ENCODE measurements around the gene ROR2.
"Not testable (repeated sequence)": the region's sequence is repeated elsewhere in the genome, so short reads cannot be mapped to it uniquely, and the experiment has no call there.

ROR2 gene

DNA sequence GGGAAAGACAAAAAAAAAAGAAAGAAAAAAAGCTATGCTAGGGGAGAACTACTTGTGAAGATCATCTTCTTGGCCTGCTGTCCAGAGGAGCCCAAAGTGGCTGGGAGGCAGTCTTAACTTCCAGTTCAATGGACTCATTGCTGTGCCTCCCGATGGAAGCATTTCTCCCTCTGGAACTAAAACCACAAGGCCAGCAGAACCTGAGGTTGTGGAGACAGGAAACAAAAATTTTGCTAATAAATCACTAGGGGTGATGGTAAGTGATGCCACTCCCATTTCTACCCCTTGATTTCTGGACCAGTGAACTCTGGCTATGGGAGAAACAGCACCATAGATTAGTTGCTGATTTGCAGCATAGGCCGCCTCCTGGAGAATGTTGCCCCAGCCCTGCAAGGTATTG, 402.9 kb downstream of the ROR2 start:
- DNase-seq = no peak

DNA sequence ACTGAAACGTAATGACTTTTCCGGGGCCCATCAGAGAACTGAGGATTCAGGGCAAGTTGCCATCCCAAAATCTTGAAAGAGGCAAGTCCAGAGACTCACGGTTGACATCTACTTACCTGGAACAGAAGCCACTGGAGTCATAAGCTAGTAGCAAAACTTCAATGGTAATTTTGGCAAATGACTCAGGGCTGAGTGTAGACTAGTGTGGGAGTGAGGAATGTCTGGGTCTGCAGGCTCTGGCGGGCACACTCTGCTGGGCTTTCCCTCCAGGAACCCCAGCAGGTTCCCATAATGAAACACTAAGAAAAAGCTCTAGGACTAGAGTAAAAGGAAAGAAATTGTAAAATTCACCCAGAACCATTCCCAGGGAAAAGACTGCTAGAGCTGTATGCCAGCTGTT, 403.5 kb downstream of the ROR2 start:
- no peak for DNase-seq

DNA sequence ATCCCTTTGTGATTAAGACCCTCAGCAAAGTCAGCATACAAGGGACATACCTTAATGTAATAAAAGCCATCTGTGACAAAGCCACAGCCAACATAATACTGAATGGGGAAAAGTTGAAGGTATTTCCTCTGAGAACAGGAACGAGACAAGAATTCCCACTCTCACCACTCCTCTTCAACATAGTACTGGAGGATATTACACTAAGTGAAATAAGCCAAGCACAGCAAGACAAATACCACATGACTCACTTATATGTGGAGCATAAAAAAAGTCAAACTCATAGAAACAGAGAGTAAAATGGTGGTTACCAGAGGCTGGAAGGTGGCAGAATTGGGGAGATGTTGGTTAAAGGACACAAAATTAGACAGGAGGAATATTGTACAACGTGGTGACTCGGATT, 408.3 kb downstream of the ROR2 start:
- no peak for DNase-seq

DNA sequence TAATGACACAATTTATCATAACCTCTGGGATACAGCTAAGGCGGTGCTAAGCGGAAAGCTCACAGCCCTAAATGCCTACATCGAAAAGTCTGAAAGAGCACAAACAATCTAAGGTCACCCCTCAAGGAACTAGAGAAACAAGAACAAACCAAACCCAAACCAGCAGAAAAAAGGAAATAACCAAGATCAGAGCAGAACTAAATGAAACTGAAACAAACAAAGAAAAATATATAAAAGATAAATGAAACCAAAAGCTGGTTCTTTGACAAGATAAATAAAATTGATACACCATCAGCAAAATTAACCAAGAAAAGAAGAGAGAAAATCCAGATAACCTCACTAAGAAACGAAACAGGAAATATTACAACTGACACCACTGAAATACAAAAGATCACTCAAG, 409.5 kb downstream of the ROR2 start:
- DNase-seq = not testable (repeated sequence)

DNA sequence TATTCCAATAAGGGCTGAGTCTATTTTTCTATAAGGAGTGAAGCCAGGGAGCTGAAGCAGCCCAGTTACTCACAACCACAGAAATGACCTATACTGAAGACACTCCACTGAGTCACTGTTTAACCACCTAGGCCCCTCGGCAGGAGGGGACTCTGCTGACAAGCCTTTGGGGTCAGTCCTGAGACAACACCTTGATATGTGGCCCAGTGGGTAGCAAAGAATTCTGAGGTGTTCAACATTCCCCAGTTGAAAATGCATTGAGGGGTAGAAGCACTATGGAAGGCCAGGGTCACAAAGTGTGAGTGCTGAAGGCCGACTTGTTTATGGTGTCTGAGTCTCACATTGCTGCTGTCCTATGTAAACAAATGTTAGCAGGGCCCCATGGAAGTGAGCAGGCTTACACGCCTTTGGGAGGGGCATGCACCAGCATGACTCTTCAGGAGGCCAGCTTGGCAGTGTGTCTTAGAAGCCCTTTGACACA, 413.8 kb downstream of the ROR2 start:
- DNase-seq = no peak

DNA sequence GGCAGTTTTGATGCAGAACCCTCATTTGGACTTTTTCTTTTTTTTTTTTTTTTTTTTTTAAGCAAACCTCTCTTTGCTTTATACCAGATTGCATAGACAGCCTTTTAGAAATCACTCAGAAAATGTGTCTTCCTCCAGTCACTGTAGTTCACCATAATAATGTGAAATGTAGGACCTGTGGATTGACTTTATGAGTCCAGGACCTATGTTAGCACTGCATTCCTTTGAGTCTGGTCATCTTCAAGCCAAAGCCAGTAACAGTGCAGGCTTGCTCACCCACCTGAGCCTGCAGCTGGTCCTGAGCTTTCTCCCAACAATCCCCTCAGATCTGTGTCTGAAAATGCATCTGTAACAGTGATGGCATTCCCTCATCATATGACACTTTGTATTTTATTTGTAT, 415.7 kb downstream of the ROR2 start:
- no peak for DNase-seq

DNA sequence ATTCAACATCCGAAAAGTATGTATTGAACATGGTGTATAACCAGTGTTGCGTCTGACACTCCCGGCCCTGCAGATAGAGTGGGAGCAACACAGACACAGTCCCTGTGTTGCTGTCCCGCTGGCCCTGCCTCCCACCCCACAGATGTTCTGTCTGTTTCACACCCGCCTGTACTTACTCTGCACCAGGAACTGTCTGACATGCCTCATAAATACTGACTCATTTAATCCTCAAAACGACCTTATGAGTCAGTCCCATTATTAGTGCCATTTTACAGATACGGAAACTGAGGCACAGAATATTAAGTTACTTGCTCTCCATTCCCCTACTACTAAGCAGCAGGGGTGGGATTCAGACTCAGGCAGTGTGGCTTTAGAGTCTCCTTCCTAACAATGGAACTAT, 416.6 kb downstream of the ROR2 start:
- DNase-seq = no peak

DNA sequence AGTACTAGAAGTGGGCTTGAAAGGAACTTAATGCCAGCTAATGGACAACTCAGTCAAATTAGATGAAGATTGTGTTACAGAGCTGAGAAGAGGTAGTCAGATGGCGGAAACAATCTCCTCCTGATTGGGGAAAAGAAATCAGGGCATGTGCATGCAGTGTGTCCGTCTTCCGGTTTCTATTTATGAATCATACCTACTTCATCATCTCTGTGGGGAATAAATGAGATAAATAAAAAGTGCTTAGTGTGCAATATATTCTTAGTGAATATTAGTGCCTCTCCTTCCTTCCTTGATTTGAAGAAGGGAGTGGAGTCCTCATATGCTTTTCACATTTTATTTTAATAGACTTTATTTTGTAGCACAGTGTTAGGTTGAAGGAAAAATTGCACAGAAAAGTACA, 417.7 kb downstream of the ROR2 start:
- no peak for DNase-seq

DNA sequence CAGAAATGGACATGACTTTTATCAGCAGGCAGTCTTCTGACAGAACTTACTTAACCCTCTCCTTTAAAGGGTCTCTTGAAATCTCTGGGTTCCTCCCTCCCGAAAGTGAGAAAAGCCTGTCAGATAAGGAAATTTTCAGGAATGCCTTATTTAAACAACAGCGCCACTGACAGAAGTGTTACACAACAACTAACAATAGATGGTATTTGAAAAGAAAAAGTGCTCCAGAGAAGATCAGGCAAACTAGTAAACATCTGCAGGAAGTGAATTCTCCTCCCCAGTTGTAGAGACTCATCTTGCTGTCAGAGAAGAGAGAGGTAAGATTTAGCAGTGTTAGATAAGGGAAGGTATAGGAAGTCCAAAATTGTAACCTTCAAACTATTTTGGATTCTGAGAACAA, 419.2 kb downstream of the ROR2 start:
- DNase-seq = no peak

DNA sequence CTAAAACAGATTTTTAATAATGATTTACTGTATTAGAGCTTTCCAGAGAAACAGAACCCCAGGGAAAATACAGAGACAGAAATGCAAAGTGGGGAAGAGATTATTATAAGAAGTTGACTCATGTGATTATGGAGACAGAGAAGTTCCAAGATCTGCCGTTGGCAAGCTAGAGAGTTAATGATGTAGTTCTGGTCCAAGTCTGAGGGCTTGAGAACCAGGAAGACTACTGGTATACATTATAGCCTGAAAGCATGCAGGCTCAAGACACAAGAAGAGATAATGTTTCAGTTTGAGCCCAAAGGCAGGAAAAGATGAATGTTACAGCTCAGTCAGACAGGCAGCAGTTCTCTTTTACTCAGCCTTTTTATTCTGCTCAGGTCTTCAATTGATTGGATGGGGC, 427.5 kb downstream of the ROR2 start:
- DNase-seq = no peak

DNA sequence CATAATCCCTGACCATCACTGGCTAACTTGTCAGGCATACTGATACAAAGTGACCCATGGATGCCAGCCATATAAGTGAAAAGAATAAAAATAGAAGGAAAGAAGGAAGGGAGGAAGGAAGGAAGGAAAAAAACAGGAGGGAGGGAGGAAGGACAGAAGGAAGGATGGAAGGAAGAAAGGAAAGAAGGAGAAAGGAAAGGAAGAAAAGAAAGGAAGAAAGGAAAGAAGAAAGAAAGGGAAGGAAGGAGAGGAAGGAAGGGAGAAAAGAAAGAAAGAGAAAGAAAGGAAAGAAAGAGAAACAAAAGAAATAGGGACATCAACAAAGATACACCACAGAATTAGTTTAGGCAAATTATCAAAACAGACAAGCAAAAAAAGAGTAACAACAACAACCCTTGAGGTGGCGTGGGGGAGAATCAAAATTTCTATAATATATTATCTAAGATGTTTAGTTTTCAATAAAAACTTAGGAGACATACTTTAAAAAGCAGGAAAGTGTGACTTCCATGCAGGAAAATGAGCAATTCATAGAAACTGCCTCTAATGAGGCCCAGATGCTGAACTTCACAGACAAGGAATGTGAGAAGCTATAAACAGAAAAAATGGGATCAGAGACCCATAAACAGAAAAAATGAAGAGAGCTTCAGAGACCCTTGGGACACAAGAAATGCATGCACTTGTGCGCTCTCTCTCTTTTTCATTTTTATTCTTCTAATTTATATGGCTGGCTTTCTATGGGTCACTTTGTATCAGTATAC, 430.3 kb downstream of the ROR2 start:
- no peak for DNase-seq

DNA sequence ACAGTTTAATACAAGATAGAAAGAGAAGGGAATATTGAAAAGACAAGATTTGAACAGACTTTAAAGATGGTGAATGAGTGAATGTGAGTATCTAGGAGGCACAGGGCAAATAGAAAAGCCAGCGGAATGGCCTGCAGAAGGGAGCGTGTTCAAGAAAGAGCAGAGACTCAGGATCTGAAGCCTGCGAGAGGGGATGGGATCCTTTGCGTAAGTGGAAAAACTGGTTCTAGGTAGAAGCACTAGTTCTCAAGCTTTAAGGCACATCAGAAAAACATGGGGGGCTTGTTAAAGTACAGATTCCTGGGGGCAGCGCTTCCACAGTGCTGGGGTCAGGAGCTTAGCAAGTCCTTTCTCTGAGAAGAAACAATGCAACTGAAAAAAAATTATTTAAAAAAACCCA, 431.6 kb downstream of the ROR2 start:
- DNase-seq = no peak

DNA sequence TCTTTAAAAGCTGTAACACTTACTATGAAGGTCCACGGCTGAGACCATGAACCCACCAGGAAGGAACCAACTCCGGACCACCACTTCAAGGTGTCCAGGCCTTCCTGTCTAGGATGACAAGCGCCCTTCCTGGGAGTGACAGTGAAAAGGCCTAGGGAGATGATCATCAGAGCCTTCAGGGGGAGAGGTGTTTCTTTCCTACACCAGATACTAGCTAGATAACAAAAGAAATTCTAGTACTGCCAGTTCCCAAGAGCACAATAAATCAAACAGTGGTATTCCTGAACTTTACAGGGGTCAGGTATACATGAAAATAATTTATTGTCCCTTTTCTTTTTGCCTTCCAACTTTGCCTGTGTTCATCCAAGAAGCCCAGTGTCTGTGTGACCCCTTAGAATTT, 432.2 kb downstream of the ROR2 start:
- no peak for DNase-seq

DNA sequence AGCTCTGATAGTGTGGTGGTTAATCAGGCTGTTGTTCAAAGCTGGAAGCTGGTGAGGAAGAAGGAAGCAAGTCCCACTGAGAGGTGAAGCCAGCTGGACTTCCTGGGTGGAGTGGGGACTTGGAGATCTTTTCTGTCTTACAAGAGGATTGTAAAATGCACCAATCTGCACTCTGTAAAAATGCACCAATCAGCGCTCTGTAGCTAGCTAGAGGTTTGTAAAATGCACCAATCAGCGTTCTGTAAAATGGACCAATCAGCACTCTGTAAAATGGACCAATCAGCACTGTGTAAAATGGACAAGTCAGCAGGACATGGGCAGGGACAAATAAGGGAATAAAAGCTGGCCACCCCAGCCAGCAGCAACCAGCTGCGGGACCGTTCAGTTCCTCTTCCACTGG, 432.7 kb downstream of the ROR2 start:
- DNase-seq = not testable (repeated sequence)

DNA sequence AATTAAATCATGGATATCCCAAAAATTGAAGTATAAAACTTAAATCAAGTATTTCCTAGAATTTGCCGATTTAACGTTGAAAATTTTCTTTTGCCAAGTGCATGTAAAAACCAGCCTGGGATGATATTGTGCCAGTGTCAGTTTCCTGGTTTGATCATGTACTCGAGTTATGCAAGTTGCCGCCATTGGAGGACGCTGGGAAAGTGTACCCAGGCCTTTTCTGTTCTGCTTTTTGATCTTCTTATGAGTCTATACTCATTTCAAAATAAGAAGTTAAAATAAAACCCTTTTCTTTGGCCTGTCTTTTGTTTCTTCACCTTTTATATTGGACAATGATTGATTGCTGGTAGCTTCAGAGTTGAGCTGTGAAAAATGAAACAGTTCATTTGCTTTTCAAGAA, 433.3 kb downstream of the ROR2 start:
- DNase-seq = no peak

DNA sequence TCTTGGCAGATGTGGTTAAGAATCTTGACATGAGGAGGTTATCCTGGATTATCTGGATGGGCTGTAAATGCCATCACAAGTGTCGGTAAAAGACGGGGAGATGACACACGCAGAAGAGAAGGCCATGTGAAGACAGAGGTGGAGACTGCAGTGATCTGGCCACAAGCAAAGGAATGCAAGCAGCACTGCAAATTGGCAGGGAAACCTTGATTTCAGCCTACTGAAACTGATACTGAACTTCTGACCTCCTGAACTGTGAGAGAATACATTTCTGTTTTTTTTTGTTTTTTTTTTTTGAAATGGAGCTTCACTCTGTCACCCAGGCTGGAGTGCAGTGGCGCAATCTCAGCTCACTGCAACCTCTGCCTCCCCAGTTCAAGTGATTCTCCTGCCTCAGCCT, 433.9 kb downstream of the ROR2 start:
- no peak for DNase-seq

DNA sequence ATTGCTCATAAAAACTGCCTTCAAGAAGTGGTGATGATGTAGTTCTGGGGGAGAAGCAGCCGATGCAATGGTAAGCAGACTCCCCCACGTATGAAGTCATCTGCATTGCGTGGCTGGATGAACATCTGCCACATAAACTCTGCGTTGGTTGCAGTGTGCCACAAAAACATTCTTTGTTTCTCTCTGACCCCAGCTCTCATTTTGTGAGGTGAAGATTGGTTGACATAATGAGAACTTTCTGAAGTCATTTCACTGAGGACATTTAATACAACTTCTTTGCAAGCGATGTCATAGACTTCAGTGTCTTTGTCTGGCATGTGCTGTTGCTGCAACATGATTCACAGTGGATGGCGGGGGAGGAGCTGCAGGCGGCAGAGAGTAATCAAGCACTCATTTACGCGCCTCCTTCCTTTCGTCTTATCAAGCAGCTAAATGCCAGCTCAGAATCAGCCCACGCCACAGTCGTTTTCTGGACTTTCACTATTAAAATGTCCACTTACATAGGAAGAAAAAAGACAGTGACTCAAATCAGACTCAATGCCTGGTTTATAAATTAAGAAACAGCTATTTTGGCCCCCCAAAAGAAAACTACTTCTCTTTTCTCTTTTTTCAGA, 434.8 kb downstream of the ROR2 start:
- no peak for DNase-seq
